ENCODE results near the gene TSGA10IP.

DNA sequence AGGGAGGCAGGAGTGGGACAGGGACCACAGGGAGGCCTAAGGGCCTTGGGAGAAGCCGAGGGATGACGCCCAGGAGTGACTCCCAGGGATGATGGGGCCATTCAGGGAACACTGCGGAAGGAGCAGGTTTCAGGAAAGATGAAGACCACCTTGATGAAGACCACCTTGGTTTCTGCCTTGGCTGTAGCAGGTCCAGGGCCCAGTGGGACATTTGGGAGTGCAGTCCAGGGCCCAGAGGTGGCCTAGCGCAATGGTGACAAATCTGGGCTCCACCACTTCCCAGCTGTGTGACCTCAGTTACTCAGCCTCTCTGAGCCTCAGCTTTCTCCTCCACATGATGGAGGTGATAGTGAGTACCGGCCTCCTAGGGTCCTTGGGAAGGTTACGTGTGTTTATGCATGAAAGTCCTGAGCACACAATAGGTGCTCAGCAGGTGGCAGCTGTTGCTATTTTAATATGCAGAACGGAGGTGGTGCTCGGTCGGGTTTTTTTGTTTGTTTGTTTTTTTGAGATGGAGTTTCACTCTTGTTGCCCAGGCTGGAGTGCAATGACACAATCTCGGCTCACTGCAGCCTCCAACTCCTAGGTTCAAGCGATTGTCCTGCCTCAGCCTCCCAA lies 770 bp downstream of the TSGA10IP start:
- TF ChIP-seq ZZZ3 (IDR thresholded peaks at IDR 0.05; ENCODE audit: control insufficient read depth, insufficient read length, low read depth): no peak
- TF ChIP-seq POLR2A (IDR thresholded peaks at IDR 0.05; ENCODE audit: low read depth, low read length): no peak
- TF ChIP-seq, protein P1, sequence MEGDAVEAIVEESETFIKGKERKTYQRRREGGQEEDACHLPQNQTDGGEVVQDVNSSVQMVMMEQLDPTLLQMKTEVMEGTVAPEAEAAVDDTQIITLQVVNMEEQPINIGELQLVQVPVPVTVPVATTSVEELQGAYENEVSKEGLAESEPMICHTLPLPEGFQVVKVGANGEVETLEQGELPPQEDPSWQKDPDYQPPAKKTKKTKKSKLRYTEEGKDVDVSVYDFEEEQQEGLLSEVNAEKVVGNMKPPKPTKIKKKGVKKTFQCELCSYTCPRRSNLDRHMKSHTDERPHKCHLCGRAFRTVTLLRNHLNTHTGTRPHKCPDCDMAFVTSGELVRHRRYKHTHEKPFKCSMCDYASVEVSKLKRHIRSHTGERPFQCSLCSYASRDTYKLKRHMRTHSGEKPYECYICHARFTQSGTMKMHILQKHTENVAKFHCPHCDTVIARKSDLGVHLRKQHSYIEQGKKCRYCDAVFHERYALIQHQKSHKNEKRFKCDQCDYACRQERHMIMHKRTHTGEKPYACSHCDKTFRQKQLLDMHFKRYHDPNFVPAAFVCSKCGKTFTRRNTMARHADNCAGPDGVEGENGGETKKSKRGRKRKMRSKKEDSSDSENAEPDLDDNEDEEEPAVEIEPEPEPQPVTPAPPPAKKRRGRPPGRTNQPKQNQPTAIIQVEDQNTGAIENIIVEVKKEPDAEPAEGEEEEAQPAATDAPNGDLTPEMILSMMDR (IDR thresholded peaks at IDR 0.05 in 2 of 3, conservative IDR thresholded peaks at IDR 0.05 in 1 of 3; ENCODE audit: control insufficient read depth in 2 of 3, extremely low read depth in 1 of 3, insufficient read depth in 1 of 3, low read depth in 3 of 3, low read length in 3 of 3): no peak
- TF ChIP-seq HDAC2 (IDR thresholded peaks at IDR 0.05): no peak
- TF ChIP-seq ATF2 (IDR thresholded peaks at IDR 0.05; ENCODE audit: low read length): no peak
- TF ChIP-seq SIN3A (IDR thresholded peaks at IDR 0.05; ENCODE audit: low read depth, low read length): no peak
- TF ChIP-seq RELA (IDR thresholded peaks at IDR 0.05; ENCODE audit: borderline replicate concordance, partially characterized antibody): no peak
- TF ChIP-seq NFYB (IDR thresholded peaks at IDR 0.05; ENCODE audit: insufficient read depth, low read depth, low read length): no peak
- TF ChIP-seq YY1 (IDR thresholded peaks at IDR 0.05; ENCODE audit: low read depth, low read length): no peak
- TF ChIP-seq SUPT20H (IDR thresholded peaks at IDR 0.05; ENCODE audit: borderline replicate concordance, control insufficient read depth, low read depth, low read length): no peak
